Measurements from ENCODE around the gene KLF6. TPM values are rescaled to one million over a fixed set of nuclear protein-coding genes. Genes with fewer than 3 reads are reported as not detected.

The KLF6 gene
- polyA plus RNA-seq, 4 donors, result 41.7 to 64.2 (median 47.6) TPM

- DNase-seq (ENCODE audit: low read depth in 4 of 4, low spot score in 2 of 4), result no peak
These were observed 27.1 kb upstream of the KLF6 start for GRCh38 chr10:3812141-3812540.

- DNase-seq (ENCODE audit: low read depth in 4 of 4, low spot score in 2 of 4), result peak in 1 of 4 donors; percentile 49
These were observed 26.4 kb upstream of the KLF6 start for GRCh38 chr10:3811291-3811870.

- no peak for DNase-seq (ENCODE audit: low read depth in 4 of 4, low spot score in 2 of 4)
These were observed 23.7 kb upstream of the KLF6 start for GRCh38 chr10:3808689-3809199.

- DNase-seq (ENCODE audit: low read depth in 4 of 4, low spot score in 2 of 4), result no peak
These were observed 23.0 kb upstream of the KLF6 start for GRCh38 chr10:3807928-3808496.

- DNase-seq (ENCODE audit: low read depth in 4 of 4, low spot score in 2 of 4), result no peak
These were observed 22.4 kb upstream of the KLF6 start for GRCh38 chr10:3807211-3807927.

GRCh38 chr10:3806603-3807002 is 21.6 kb upstream of the KLF6 start:
- no peak for DNase-seq (ENCODE audit: low read depth in 4 of 4, low spot score in 2 of 4)

- no peak for DNase-seq (ENCODE audit: low read depth in 4 of 4, low spot score in 2 of 4)
These were observed 20.9 kb upstream of the KLF6 start for GRCh38 chr10:3805791-3806461.

GRCh38 chr10:3805201-3805790 is 20.3 kb upstream of the KLF6 start:
- DNase-seq (ENCODE audit: low read depth in 4 of 4, low spot score in 2 of 4), result no peak

GRCh38 chr10:3803927-3804741 is 19.1 kb upstream of the KLF6 start:
- DNase-seq (ENCODE audit: low read depth in 4 of 4, low spot score in 2 of 4), result no peak

GRCh38 chr10:3803295-3803926 is 18.4 kb upstream of the KLF6 start:
- DNase-seq (ENCODE audit: low read depth in 4 of 4, low spot score in 2 of 4), result no peak

GRCh38 chr10:3802526-3803265 is 17.7 kb upstream of the KLF6 start:
- no peak for DNase-seq (ENCODE audit: low read depth in 4 of 4, low spot score in 2 of 4)

- DNase-seq (ENCODE audit: low read depth in 4 of 4, low spot score in 2 of 4), result no peak
These were observed 16.7 kb upstream of the KLF6 start for GRCh38 chr10:3801558-3802192.

GRCh38 chr10:3800586-3800985 is 15.6 kb upstream of the KLF6 start:
- DNase-seq (ENCODE audit: low read depth in 4 of 4, low spot score in 2 of 4), result no peak

- DNase-seq (ENCODE audit: low read depth in 4 of 4, low spot score in 2 of 4), result no peak
These were observed 12.7 kb upstream of the KLF6 start for GRCh38 chr10:3797750-3798149.

- no peak for DNase-seq (ENCODE audit: low read depth in 4 of 4, low spot score in 2 of 4)
These were observed 8.5 kb upstream of the KLF6 start for GRCh38 chr10:3793553-3793952.

- DNase-seq (ENCODE audit: low read depth in 4 of 4, low spot score in 2 of 4), result no peak
These were observed 7.8 kb upstream of the KLF6 start for GRCh38 chr10:3792710-3793219.

- no peak for DNase-seq (ENCODE audit: low read depth in 4 of 4, low spot score in 2 of 4)
These were observed 7.1 kb upstream of the KLF6 start for GRCh38 chr10:3791974-3792633.

GRCh38 chr10:3790858-3791257 is 5.8 kb upstream of the KLF6 start:
- no peak for DNase-seq (ENCODE audit: low read depth in 4 of 4, low spot score in 2 of 4)
